Measurements from ENCODE around the gene SELENOI.

SELENOI gene

GRCh38 chr2:26335231-26335630 is 10.7 kb upstream of the SELENOI start:
- TF ChIP-seq, protein P1, sequence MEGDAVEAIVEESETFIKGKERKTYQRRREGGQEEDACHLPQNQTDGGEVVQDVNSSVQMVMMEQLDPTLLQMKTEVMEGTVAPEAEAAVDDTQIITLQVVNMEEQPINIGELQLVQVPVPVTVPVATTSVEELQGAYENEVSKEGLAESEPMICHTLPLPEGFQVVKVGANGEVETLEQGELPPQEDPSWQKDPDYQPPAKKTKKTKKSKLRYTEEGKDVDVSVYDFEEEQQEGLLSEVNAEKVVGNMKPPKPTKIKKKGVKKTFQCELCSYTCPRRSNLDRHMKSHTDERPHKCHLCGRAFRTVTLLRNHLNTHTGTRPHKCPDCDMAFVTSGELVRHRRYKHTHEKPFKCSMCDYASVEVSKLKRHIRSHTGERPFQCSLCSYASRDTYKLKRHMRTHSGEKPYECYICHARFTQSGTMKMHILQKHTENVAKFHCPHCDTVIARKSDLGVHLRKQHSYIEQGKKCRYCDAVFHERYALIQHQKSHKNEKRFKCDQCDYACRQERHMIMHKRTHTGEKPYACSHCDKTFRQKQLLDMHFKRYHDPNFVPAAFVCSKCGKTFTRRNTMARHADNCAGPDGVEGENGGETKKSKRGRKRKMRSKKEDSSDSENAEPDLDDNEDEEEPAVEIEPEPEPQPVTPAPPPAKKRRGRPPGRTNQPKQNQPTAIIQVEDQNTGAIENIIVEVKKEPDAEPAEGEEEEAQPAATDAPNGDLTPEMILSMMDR (IDR thresholded peaks at IDR 0.05; ENCODE audit: control insufficient read depth, insufficient read depth, low read depth, low read length, missing control alignments): no peak
- no peak for DNase-seq (ENCODE audit: low read depth)
- H3K4me3 ChIP-seq (ENCODE audit: control insufficient read depth, low read depth, low read length): no peak overlapping the region

DNA sequence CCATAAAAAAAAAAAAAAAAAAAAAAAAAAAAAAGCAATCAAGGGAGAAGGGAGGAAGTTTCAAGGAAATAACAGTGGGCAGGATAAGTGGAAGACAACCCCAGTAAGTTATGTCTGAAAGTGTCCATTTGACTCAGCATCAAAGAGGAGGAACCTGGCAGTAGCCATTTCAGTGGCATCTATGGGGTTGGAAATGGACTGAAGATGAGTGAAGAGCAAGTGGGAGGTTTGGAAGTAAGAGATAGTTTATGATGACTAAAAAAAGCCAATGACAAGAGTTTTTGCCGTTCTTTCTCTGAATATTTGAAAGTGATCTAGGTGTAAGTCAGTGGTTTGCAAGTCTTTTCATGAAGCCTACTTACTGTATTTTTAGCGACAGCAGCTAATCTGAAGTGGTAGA is 9.2 kb upstream of the SELENOI start:
- no peak overlapping the region for H3K4me3 ChIP-seq (ENCODE audit: control insufficient read depth, low read depth, low read length)
- DNase-seq (ENCODE audit: low read depth): no peak
- TF ChIP-seq, protein P1 (IDR thresholded peaks at IDR 0.05; ENCODE audit: control insufficient read depth, insufficient read depth, low read depth, low read length, missing control alignments): no peak

DNA sequence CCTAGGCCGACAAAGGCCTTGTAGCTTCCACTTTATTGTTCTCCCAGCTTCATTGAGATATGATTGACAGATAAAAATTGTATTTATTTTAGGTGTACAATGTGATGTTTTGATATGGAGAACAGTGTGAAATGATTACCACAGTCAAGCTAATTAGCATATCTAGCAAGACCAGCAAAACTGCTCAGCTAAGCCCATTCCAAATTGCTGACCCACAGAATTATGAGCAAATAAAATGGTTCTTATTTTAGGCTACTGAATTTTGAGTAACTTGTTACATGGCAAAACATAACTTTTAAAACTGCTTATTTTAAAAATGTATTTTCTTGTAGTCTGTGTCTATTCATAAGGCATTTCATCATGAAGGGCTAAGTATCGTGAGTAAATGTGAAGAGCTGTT is 8.6 kb upstream of the SELENOI start:
- DNase-seq (ENCODE audit: low read depth): no peak
- TF ChIP-seq, protein P1 (IDR thresholded peaks at IDR 0.05; ENCODE audit: control insufficient read depth, insufficient read depth, low read depth, low read length, missing control alignments): no peak
- H3K4me3 ChIP-seq (ENCODE audit: control insufficient read depth, low read depth, low read length): no peak overlapping the region

GRCh38 chr2:26340831-26341230 is 5.1 kb upstream of the SELENOI start:
- TF ChIP-seq, protein P1 (IDR thresholded peaks at IDR 0.05; ENCODE audit: control insufficient read depth, insufficient read depth, low read depth, low read length, missing control alignments): no peak
- no peak for DNase-seq (ENCODE audit: low read depth)
- no peak overlapping the region for H3K4me3 ChIP-seq (ENCODE audit: control insufficient read depth, low read depth, low read length)

GRCh38 chr2:26344581-26345282 is 1.2 kb upstream of the SELENOI start:
- H3K4me3 ChIP-seq (ENCODE audit: control insufficient read depth, low read depth, low read length): peak overlapping the region; percentile 81
- TF ChIP-seq, protein P1 (IDR thresholded peaks at IDR 0.05; ENCODE audit: control insufficient read depth, insufficient read depth, low read depth, low read length, missing control alignments): no peak
- no peak for DNase-seq (ENCODE audit: low read depth)

- H3K4me3 ChIP-seq (ENCODE audit: control insufficient read depth, low read depth, low read length): peak overlapping the region; percentile 81
- DNase-seq (ENCODE audit: low read depth): no peak
Observed at GRCh38 chr2:26345283-26345544, 729 bp upstream of the SELENOI start.

More at GRCh38 chr2:26345283-26345544, 729 bp upstream of the SELENOI start:
- TF ChIP-seq, protein P1 (IDR thresholded peaks at IDR 0.05; ENCODE audit: control insufficient read depth, insufficient read depth, low read depth, low read length, missing control alignments): no peak
